A549 (cell line): Measurements from ENCODE around the gene VPS37B.

Experiments used
- CTCF ChIP-seq: fragments of >200 bp; sonication (Bioruptor Twin); formaldehyde crosslinking; IDR thresholded peaks from 3 replicates; pipeline ENCODE4 v1.5.1; 2016
- EP300 ChIP-seq, 2 experiments: fragments of >200 bp; sonication (Bioruptor Twin); formaldehyde crosslinking; IDR thresholded peaks; 2 replicates in 1 of 2; 3 replicates in 1 of 2; pipeline ENCODE4 v1.6.1; 2016 to 2017
- HOXA7 ChIP-seq: fragments of 250-450 bp; sonication (Bioruptor Pico); IDR thresholded peaks from 2 replicates; pipeline ENCODE4 v1.5.0; 2020; ENCODE audit warnings: mild to moderate bottlenecking, moderate library complexity
- MAFK ChIP-seq: fragments of 450-650 bp; IDR thresholded peaks from 2 replicates; pipeline ENCODE4 v1.6.1; 2014; ENCODE audit not compliant: partially characterized antibody
- MAX ChIP-seq: IDR thresholded peaks from 2 replicates; pipeline ENCODE4 v1.6.1; 2012
- PBX3 ChIP-seq: IDR thresholded peaks from 2 replicates; pipeline ENCODE4 v1.6.1; 2012
- POLR2A ChIP-seq: IDR thresholded peaks from 2 replicates; pipeline ENCODE4 v1.6.1; 2012; ENCODE audit warnings: mild to moderate bottlenecking, low read length
- RFX5 ChIP-seq: fragments of 450-650 bp; IDR thresholded peaks from 2 replicates; pipeline ENCODE4 v1.7.1; 2014; ENCODE audit warnings: antibody characterized with exemption, mild to moderate bottlenecking, moderate library complexity
- TFCP2L1 ChIP-seq: fragments of 250-450 bp; sonication (Bioruptor Pico); IDR thresholded peaks from 2 replicates; pipeline ENCODE4 v1.5.0; 2021; ENCODE audit warnings: mild to moderate bottlenecking
- TP53 ChIP-seq: fragments of 250-450 bp; sonication (Bioruptor Pico); IDR thresholded peaks from 2 replicates; pipeline ENCODE4 v1.5.0; 2021; ENCODE audit warnings: mild to moderate bottlenecking, moderate library complexity

- no peak for TF ChIP-seq CTCF
- no peak for TF ChIP-seq EP300 (IDR thresholded peaks at IDR 0.05)
- TF ChIP-seq POLR2A = no peak
- TF ChIP-seq MAFK = no peak
- no peak for TF ChIP-seq MAX
- no peak for TF ChIP-seq TFCP2L1
- TF ChIP-seq HOXA7 (CRISPR knock-in tag) = no peak
- TF ChIP-seq PBX3 = no peak
- no peak for TF ChIP-seq RFX5
- no peak for TF ChIP-seq TP53 (CRISPR knock-in tag)
These were observed 22.9 kb upstream of the VPS37B start for GRCh38 chr12:122918827-122919226.
